Gastroesophageal sphincter (tissue), 3 donors: ENCODE data around the gene ARID2.

Source experiments
- CTCF ChIP-seq, 4 experiments: fragments of 200-600 bp in 2 of 4; fragments of 450-650 bp in 2 of 4; sonication (generic) in 1 of 4; IDR thresholded peaks; one replicate each; pipeline ENCODE4 v1.5.1; 2017 to 2019; ENCODE audit warnings: antibody characterized with exemption in 4 of 4, mild to moderate bottlenecking in 2 of 4, moderate library complexity in 2 of 4
- POLR2A ChIP-seq, 2 donors: fragments of 450-650 bp; IDR thresholded peaks; one replicate each; pipeline ENCODE4 v1.6.1; 2017; ENCODE audit warnings: antibody characterized with exemption in 2 of 2, mild to moderate bottlenecking in 2 of 2, moderate library complexity in 1 of 2

DNA sequence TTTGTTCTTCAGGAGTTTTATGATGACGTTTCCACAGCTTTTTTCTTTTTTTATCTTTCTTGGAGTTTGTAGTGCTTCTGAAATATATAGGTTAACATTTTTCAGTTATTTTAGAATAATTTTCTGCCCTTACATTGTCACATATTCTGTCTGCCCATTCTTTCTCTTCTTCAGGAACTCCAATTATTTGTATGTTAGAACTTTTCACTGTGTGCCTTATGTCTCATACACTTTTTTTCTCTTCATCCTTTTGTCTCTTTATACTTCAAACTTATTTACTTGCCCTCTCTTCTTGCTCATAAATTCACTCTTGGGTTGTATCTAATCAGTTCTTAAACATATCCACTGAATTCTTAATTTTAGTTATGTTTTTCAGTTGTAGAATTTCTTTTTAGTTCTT, 105.3 kb downstream of the ARID2 start:
- TF ChIP-seq CTCF (IDR thresholded peaks at IDR 0.05) (no peak), POLR2A (IDR thresholded peaks at IDR 0.05) (no peak)
